CD14-positive monocyte (primary cell): ENCODE measurements around the gene CHN1. TPM values are rescaled to one million over a fixed set of nuclear protein-coding genes. Genes with fewer than 3 reads are reported as not detected.
A peak's percentile ranks its signal among the peaks of the same experiment; 100 is the strongest.

Experiments used
- DNase-seq, 3 donors: peaks; one replicate each; pipeline ENCODE4 v3.0.0-alpha.2; 2011 to 2022
- H2AFZ ChIP-seq: 2 replicates; pipeline ENCODE4 v1.6.0; 2012; ENCODE audit warnings: mild to moderate bottlenecking, low read depth, low read length, inconsistent platforms; ENCODE audit not compliant: insufficient read depth, poor library complexity, severe bottlenecking
- H3K27ac ChIP-seq, 2 donors: 1 replicate in 1 of 2; 2 replicates in 1 of 2; pipeline ENCODE4 v1.5.1; 2012 to 2013; ENCODE audit warnings: low read length in 2 of 2, control low read depth in 1 of 2, inconsistent platforms in 1 of 2, low read depth in 1 of 2, mild to moderate bottlenecking in 1 of 2
- H3K27me3 ChIP-seq, 2 donors: one replicate each; pipeline versions ENCODE4 v1.6.0 to v1.6.1; 2011 to 2013; ENCODE audit warnings: low read length in 2 of 2; ENCODE audit not compliant: control insufficient read depth in 2 of 2, insufficient read depth in 2 of 2
- H3K36me3 ChIP-seq, 2 donors: replicated peaks in 1 of 2; 1 replicate in 1 of 2; 2 replicates in 1 of 2; pipeline versions ENCODE4 v1.5.1 to v1.6.1; 2012 to 2013; ENCODE audit warnings: low read length in 2 of 2, control low read depth in 1 of 2, inconsistent platforms in 1 of 2, mild to moderate bottlenecking in 1 of 2; ENCODE audit not compliant: insufficient read depth in 2 of 2, control insufficient read depth in 1 of 2
- H3K4me1 ChIP-seq, 2 donors: 1 replicate in 1 of 2; 2 replicates in 1 of 2; pipeline versions ENCODE4 v1.5.1 to v1.6.1; 2012 to 2013; ENCODE audit warnings: low read length in 2 of 2, control low read depth in 1 of 2, inconsistent platforms in 1 of 2, mild to moderate bottlenecking in 1 of 2, moderate library complexity in 1 of 2; ENCODE audit not compliant: insufficient read depth in 2 of 2, control insufficient read depth in 1 of 2
- H3K4me2 ChIP-seq: replicated peaks from 2 replicates; pipeline ENCODE3; 2012; ENCODE audit warnings: low read length, moderate library complexity, mild to moderate bottlenecking; ENCODE audit not compliant: poor library complexity, severe bottlenecking; ENCODE audit errors: extremely low read depth
- H3K4me3 ChIP-seq, 3 experiments: fragments of 200-600 bp in 1 of 3; sonication (generic) in 1 of 3; replicated peaks in 1 of 3; 1 replicate in 2 of 3; 2 replicates in 1 of 3; pipeline ENCODE4 v1.5.1; 2011 to 2013; ENCODE audit warnings: low read length in 3 of 3, mild to moderate bottlenecking in 3 of 3, control low read depth in 2 of 3, low read depth in 2 of 3, inconsistent platforms in 1 of 3, moderate library complexity in 1 of 3
- H3K79me2 ChIP-seq: 2 replicates; pipeline ENCODE4 v1.6.0; 2012; ENCODE audit warnings: mild to moderate bottlenecking, control low read depth, inconsistent platforms, low read length, moderate library complexity; ENCODE audit not compliant: insufficient read depth
- H3K9ac ChIP-seq: 2 replicates; pipeline ENCODE4 v1.6.0; 2017; ENCODE audit warnings: low read length, mild to moderate bottlenecking; ENCODE audit not compliant: insufficient read depth, poor library complexity, severe bottlenecking
- H3K9me3 ChIP-seq, 2 donors: replicated peaks in 1 of 2; 1 replicate in 1 of 2; 2 replicates in 1 of 2; pipeline versions ENCODE4 v1.5.1 to v1.6.1; 2012 to 2013; ENCODE audit warnings: low read length in 2 of 2, control low read depth in 1 of 2; ENCODE audit not compliant: control insufficient read depth in 1 of 2, insufficient read depth in 1 of 2
- H4K20me1 ChIP-seq: 2 replicates; pipeline ENCODE4 v1.6.0; 2012; ENCODE audit warnings: mild to moderate bottlenecking, low read length, control low read depth, moderate library complexity; ENCODE audit not compliant: insufficient read depth
- H3K27ac Mint-ChIP-seq, 7 donors: one replicate each; pipeline ENCODE4 v1.8.0; 2020; ENCODE audit warnings: mild to moderate bottlenecking in 7 of 7, mixed read lengths in 7 of 7, moderate library complexity in 6 of 7, inconsistent platforms in 2 of 7
- H3K27me3 Mint-ChIP-seq, 3 donors: one replicate each; pipeline ENCODE4 v1.8.0; 2021 to 2022; ENCODE audit warnings: low read depth in 3 of 3, mild to moderate bottlenecking in 3 of 3, mixed read lengths in 3 of 3, moderate library complexity in 3 of 3, inconsistent platforms in 1 of 3
- H3K36me3 Mint-ChIP-seq, 2 donors: one replicate each; pipeline ENCODE4 v1.8.0; 2020; ENCODE audit warnings: mixed read lengths in 2 of 2, inconsistent platforms in 1 of 2, mild to moderate bottlenecking in 1 of 2
- H3K4me1 Mint-ChIP-seq: one replicate; pipeline ENCODE4 v1.8.0; 2020; ENCODE audit warnings: mild to moderate bottlenecking, mixed read lengths
- H3K4me3 Mint-ChIP-seq, 2 donors: one replicate each; pipeline ENCODE4 v1.8.0; 2020; ENCODE audit warnings: mild to moderate bottlenecking in 2 of 2, mixed read lengths in 2 of 2, moderate library complexity in 1 of 2
- H3K9me3 Mint-ChIP-seq, 7 donors: one replicate each; pipeline ENCODE4 v1.8.0; 2020 to 2022; ENCODE audit warnings: mixed read lengths in 7 of 7, mild to moderate bottlenecking in 6 of 7, moderate library complexity in 6 of 7, inconsistent platforms in 2 of 7
- CTCF ChIP-seq: fragments of 200-600 bp; IDR thresholded peaks from one replicate; pipeline ENCODE4 v1.8.0; 2022; ENCODE audit warnings: antibody characterized with exemption, mild to moderate bottlenecking
- WGBS: methylation state at CpG from one replicate; pipeline ENCODE4 v1.1.5; 2013; ENCODE audit warnings: missing lambda C conversion rate; ENCODE audit not compliant: insufficient coverage; 5-methylcytosine and 5-hydroxymethylcytosine counted together
- intact Hi-C, 2 donors: fragments of 100-400 bp; cut with micrococcal nuclease; formaldehyde crosslinking; loops; one replicate each; pipeline versions ENCODE4 v1.15.0 to v1.15.1; 2023
- polyA plus RNA-seq, 3 donors: library from polyadenylated mRNA; depleted of rRNA in 1 of 3; unstranded in 2 of 3; stranded (reverse) in 1 of 3; fragments of 300-500 nt in 2 of 3; fragments of >200 nt in 1 of 3; fragmentation: Illumina TruSeq in 2 of 3; gene quantifications; 1 replicate in 2 of 3; 2 replicates in 1 of 3; pipeline ENCODE4 v1.2.3, GENCODE V29; 2012 to 2021

CHN1 gene
- polyA plus RNA-seq, 3 donors, result 0.36 TPM; not detected in 2

GRCh38 chr2:175035806-175036205 is 30.6 kb upstream of the CHN1 start:
- Mint-ChIP-seq H3K27me3 (peaks cover 0 to 2% (median 0%) of the 10 kb centered on the region in 3 donors), H3K4me3 (no peak overlapping the region), H3K27ac (peak overlapping the region in 3 of 7 donors; percentile 25 to 50 (median 31)), H3K9me3 (peaks cover 0 to 3% (median 0%) of the 10 kb centered on the region in 7 donors), H3K36me3 (no peaks in the 10 kb centered on the region), H3K4me1 (peaks cover 18% of the 10 kb centered on the region)
- Histone ChIP-seq H3K79me2 (no peaks in the 10 kb centered on the region), H4K20me1 (no peaks in the 10 kb centered on the region), H3K36me3 (no peaks in the 10 kb centered on the region), H3K27me3 (no peaks in the 10 kb centered on the region), H3K9me3 (no peaks in the 10 kb centered on the region), H2AFZ (no peak overlapping the region), H3K4me3 (peak overlapping the region in 1 of 3 experiments; percentile 18), H3K9ac (no peak overlapping the region), H3K27ac (peak overlapping the region in 1 of 2 donors; percentile 37), H3K4me2 (peak overlapping the region; percentile 26), H3K4me1 (peaks cover 15 to 18% of the 10 kb centered on the region in 2 donors)
- WGBS, result 62% methylated on average over 3 of the region's 3 CpGs
- TF ChIP-seq CTCF, result no peak
- no peak for DNase-seq
- intact Hi-C loops, result no loop called here

- H3K4me3 ChIP-seq, result no peak overlapping the region
- no peaks in the 10 kb centered on the region for H3K36me3 Mint-ChIP-seq
- no CpG with 5 or more reads among the region's 3 CpGs for WGBS
- peaks cover 17 to 23% of the 10 kb centered on the region in 2 donors for H3K4me1 ChIP-seq
- H3K27ac Mint-ChIP-seq, result no peak overlapping the region
- H4K20me1 ChIP-seq, result no peaks in the 10 kb centered on the region
- no peak overlapping the region for H3K4me3 Mint-ChIP-seq
- H3K27me3 ChIP-seq, result no peaks in the 10 kb centered on the region
- H3K79me2 ChIP-seq, result no peaks in the 10 kb centered on the region
- H3K4me1 Mint-ChIP-seq, result peaks cover 23% of the 10 kb centered on the region
- intact Hi-C loops, result no loop called here
- peaks cover 0 to 2% (median 0%) of the 10 kb centered on the region in 3 donors for H3K27me3 Mint-ChIP-seq
- H3K9ac ChIP-seq, result no peak overlapping the region
- no peak overlapping the region for H3K4me2 ChIP-seq
- H2AFZ ChIP-seq, result no peak overlapping the region
- no peak overlapping the region for H3K27ac ChIP-seq
- DNase-seq, result peak in 1 of 3 donors; percentile 9
- H3K36me3 ChIP-seq, result no peaks in the 10 kb centered on the region
- no peak for TF ChIP-seq CTCF
- H3K9me3 ChIP-seq, result no peaks in the 10 kb centered on the region
- peaks cover 0 to 3% (median 0%) of the 10 kb centered on the region in 7 donors for H3K9me3 Mint-ChIP-seq
Measured at GRCh38 chr2:175034716-175035115, 29.5 kb upstream of the CHN1 start.
